Endodermal cell (in vitro differentiated cells): ENCODE data around the gene TMEM175. TPM values are rescaled to one million over a fixed set of nuclear protein-coding genes. Genes with fewer than 3 reads are reported as not detected.

ENCODE experiments used
- DNase-seq: peaks from one replicate; pipeline ENCODE4 v3.0.0-alpha.2; 2017
- H3K27ac ChIP-seq: 2 replicates; pipeline ENCODE4 v1.5.1; 2013; ENCODE audit warnings: mild to moderate bottlenecking, low read depth, low read length, moderate library complexity
- H3K27me3 ChIP-seq: 2 replicates; pipeline ENCODE4 v1.6.1; 2013; ENCODE audit warnings: mild to moderate bottlenecking, low read length, moderate library complexity; ENCODE audit not compliant: insufficient read depth, control insufficient read depth, poor library complexity, severe bottlenecking
- H3K36me3 ChIP-seq: 2 replicates; pipeline ENCODE4 v1.7.0; 2013; ENCODE audit warnings: mild to moderate bottlenecking, low read length, moderate library complexity; ENCODE audit not compliant: control insufficient read depth, insufficient read depth
- H3K4me1 ChIP-seq: one replicate; pipeline ENCODE4 v1.7.0; 2013; ENCODE audit warnings: low read length; ENCODE audit not compliant: control insufficient read depth, insufficient read depth
- H3K4me3 ChIP-seq: 2 replicates; pipeline ENCODE4 v1.5.1; 2013; ENCODE audit warnings: mild to moderate bottlenecking, low read length, moderate library complexity
- H3K9ac ChIP-seq: 2 replicates; pipeline ENCODE4 v1.6.1; 2013; ENCODE audit warnings: mild to moderate bottlenecking, low read length, moderate library complexity; ENCODE audit not compliant: poor library complexity, severe bottlenecking; ENCODE audit errors: extremely low read depth
- H3K9me3 ChIP-seq: 2 replicates; pipeline ENCODE4 v1.6.1; 2013; ENCODE audit warnings: mild to moderate bottlenecking, low read length, moderate library complexity; ENCODE audit not compliant: control insufficient read depth
- H3K27ac Mint-ChIP-seq: 2 replicates; pipeline ENCODE4 v1.8.0; 2020; ENCODE audit warnings: mixed read lengths
- H3K27me3 Mint-ChIP-seq: 2 replicates; pipeline ENCODE4 v1.8.0; 2021; ENCODE audit warnings: mild to moderate bottlenecking, mixed read lengths; ENCODE audit not compliant: insufficient read depth
- H3K36me3 Mint-ChIP-seq: 2 replicates; pipeline ENCODE4 v1.8.0; 2020; ENCODE audit warnings: low read depth, mixed read lengths
- H3K4me1 Mint-ChIP-seq: 2 replicates; pipeline ENCODE4 v1.8.0; 2020; ENCODE audit warnings: mixed read lengths
- H3K4me3 Mint-ChIP-seq: 2 replicates; pipeline ENCODE4 v1.8.0; 2020; ENCODE audit warnings: mild to moderate bottlenecking, moderate library complexity, mixed read lengths
- H3K9me3 Mint-ChIP-seq: 2 replicates; pipeline ENCODE4 v1.8.0; 2020; ENCODE audit warnings: mild to moderate bottlenecking, mixed read lengths
- CTCF ChIP-seq: fragments of 200-600 bp; sonication (generic); conservative IDR thresholded peaks from 2 replicates; pipeline ENCODE4 v1.5.0; 2021; ENCODE audit warnings: antibody characterized with exemption, mild to moderate bottlenecking
- WGBS, 2 experiments: methylation state at CpG; one replicate each; pipeline versions ENCODE4 v1.1.5 to v1.1.7; 2013; ENCODE audit warnings: missing lambda C conversion rate in 2 of 2, mixed read lengths in 1 of 2; ENCODE audit not compliant: insufficient coverage in 1 of 2, insufficient read length in 1 of 2; 5-methylcytosine and 5-hydroxymethylcytosine counted together
- total RNA-seq, 2 donors: library from RNA; stranded (reverse); fragmentation: NEBNext Ultra II Directional in 1 of 2; extraction: Animal tissue kit (Norgen Biotek cat#: 25700) in 1 of 2; gene quantifications; 2 replicates in 1 of 2; 3 replicates in 1 of 2; pipeline ENCODE4 v1.2.1, GENCODE V29; 2021

TMEM175 gene
- total RNA-seq, 2 donors from 2014 or later: 15.9 to 23.0 TPM

GRCh38 chr4:893995-894705, 38.1 kb upstream of the TMEM175 start:
- Histone ChIP-seq H3K9ac (no peak overlapping the region), H3K36me3 (peaks cover 13% of the 10 kb centered on the region), H3K4me3 (no peak overlapping the region), H3K27me3 (no peaks in the 10 kb centered on the region), H3K9me3 (no peaks in the 10 kb centered on the region), H3K27ac (no peak overlapping the region), H3K4me1 (no peaks in the 10 kb centered on the region)
- Mint-ChIP-seq H3K4me3 (no peak overlapping the region), H3K36me3 (peaks cover 34% of the 10 kb centered on the region), H3K9me3 (no peaks in the 10 kb centered on the region), H3K27ac (no peak overlapping the region), H3K4me1 (no peaks in the 10 kb centered on the region), H3K27me3 (no peaks in the 10 kb centered on the region)
- no peak for DNase-seq
- WGBS, 2 experiments: 95 to 96% methylated on average over 26 to 40 of the region's 40 CpGs
- TF ChIP-seq CTCF: no peak

GRCh38 chr4:895596-895995, 36.7 kb upstream of the TMEM175 start:
- H3K27me3 Mint-ChIP-seq: no peaks in the 10 kb centered on the region
- H3K9me3 ChIP-seq: no peaks in the 10 kb centered on the region
- H3K9me3 Mint-ChIP-seq: no peaks in the 10 kb centered on the region
- H3K4me1 ChIP-seq: no peaks in the 10 kb centered on the region
- H3K36me3 Mint-ChIP-seq: peaks cover 42% of the 10 kb centered on the region
- peaks cover 13% of the 10 kb centered on the region for H3K36me3 ChIP-seq
- H3K9ac ChIP-seq: no peak overlapping the region
- no peaks in the 10 kb centered on the region for H3K27me3 ChIP-seq
- 90 to 94% methylated on average over 16 of the region's 16 CpGs for WGBS, 2 experiments
- H3K4me1 Mint-ChIP-seq: no peaks in the 10 kb centered on the region
- H3K4me3 Mint-ChIP-seq: no peak overlapping the region
- no peak overlapping the region for H3K4me3 ChIP-seq
- DNase-seq: no peak
- no peak overlapping the region for H3K27ac Mint-ChIP-seq
- TF ChIP-seq CTCF: no peak
- no peak overlapping the region for H3K27ac ChIP-seq

- WGBS, 2 experiments: 95% methylated on average over 8 to 13 of the region's 13 CpGs
These were observed 36.0 kb upstream of the TMEM175 start for GRCh38 chr4:896216-896615.

More at GRCh38 chr4:896216-896615, 36.0 kb upstream of the TMEM175 start:
- Mint-ChIP-seq H3K4me3 (no peak overlapping the region), H3K27me3 (no peaks in the 10 kb centered on the region), H3K4me1 (no peaks in the 10 kb centered on the region), H3K9me3 (no peaks in the 10 kb centered on the region), H3K36me3 (peaks cover 40% of the 10 kb centered on the region), H3K27ac (no peak overlapping the region)
- Histone ChIP-seq H3K27ac (no peak overlapping the region), H3K9ac (no peak overlapping the region), H3K27me3 (no peaks in the 10 kb centered on the region), H3K9me3 (no peaks in the 10 kb centered on the region), H3K36me3 (peaks cover 13% of the 10 kb centered on the region), H3K4me3 (no peak overlapping the region), H3K4me1 (no peaks in the 10 kb centered on the region)
- TF ChIP-seq CTCF: peak; percentile 62
- DNase-seq: no peak
